MCF 10A (cell line): ENCODE results near the gene FARS2. TPM values are rescaled to one million over a fixed set of nuclear protein-coding genes. Genes with fewer than 3 reads are reported as not detected.

Experiments used
- BruUV-seq: library from RNA; stranded (reverse); fragments of 400-500 nt; replicated peaks from 2 replicates; lab custom pipeline; 2021; lab: Mats Ljungman, UMichigan
- CTCF ChIA-PET: fragments of 300-600 bp; sonication (Branson Sonifier 250); formaldehyde crosslinking; extraction: SDS; loops from one replicate; lab custom pipeline; 2021; ENCODE audit warnings: antibody characterized with exemption, inconsistent platforms; lab: Yijun Ruan, JAX
- POLR2A ChIA-PET: fragments of 300-600, 350-650 bp; sonication (Branson Sonifier 250); formaldehyde crosslinking; extraction: SDS; loops from one replicate; lab custom pipeline; 2020; ENCODE audit warnings: antibody characterized with exemption, inconsistent platforms; lab: Yijun Ruan, JAX
- DNase-seq: peaks from one replicate; pipeline ENCODE4 v3.0.0-alpha.2; 2018; ENCODE audit not compliant: unreplicated experiment
- H3K27ac Mint-ChIP-seq: one replicate; pipeline ENCODE4 v1.8.0; 2022; ENCODE audit warnings: mild to moderate bottlenecking, low read depth, mixed read lengths; ENCODE audit not compliant: unreplicated experiment
- H3K27me3 Mint-ChIP-seq: one replicate; pipeline ENCODE4 v1.8.0; 2022; ENCODE audit warnings: mixed read lengths; ENCODE audit not compliant: insufficient read depth, unreplicated experiment
- H3K36me3 Mint-ChIP-seq: one replicate; pipeline ENCODE4 v1.8.0; 2022; ENCODE audit warnings: mild to moderate bottlenecking, moderate library complexity, mixed read lengths; ENCODE audit not compliant: insufficient read depth, unreplicated experiment
- H3K4me1 Mint-ChIP-seq: one replicate; pipeline ENCODE4 v1.8.0; 2022; ENCODE audit warnings: mixed read lengths; ENCODE audit not compliant: insufficient read depth, unreplicated experiment
- H3K4me3 Mint-ChIP-seq: one replicate; pipeline ENCODE4 v1.8.0; 2022; ENCODE audit warnings: mild to moderate bottlenecking, moderate library complexity, mixed read lengths; ENCODE audit not compliant: unreplicated experiment
- H3K9me3 Mint-ChIP-seq: one replicate; pipeline ENCODE4 v1.8.0; 2022; ENCODE audit warnings: mixed read lengths; ENCODE audit not compliant: unreplicated experiment
- intact Hi-C: fragments of 100-400 bp; cut with micrococcal nuclease; formaldehyde crosslinking; loops from 2 replicates; pipeline ENCODE4 v1.14.1; 2022
- total RNA-seq: library from RNA; stranded (reverse); gene quantifications from 2 replicates; pipeline ENCODE4 v1.2.3, GENCODE V29; 2022
- TF ChIP-seq, protein P1 (sequence below): fragments of 200-600 bp; IDR thresholded peaks from one replicate; pipeline ENCODE4 v1.8.0; 2022; ENCODE audit warnings: antibody characterized with exemption, mild to moderate bottlenecking; ENCODE audit not compliant: unreplicated experiment

Gene FARS2
- total RNA-seq, 1 experiment from 2014 or later: 18.2 TPM

DNA sequence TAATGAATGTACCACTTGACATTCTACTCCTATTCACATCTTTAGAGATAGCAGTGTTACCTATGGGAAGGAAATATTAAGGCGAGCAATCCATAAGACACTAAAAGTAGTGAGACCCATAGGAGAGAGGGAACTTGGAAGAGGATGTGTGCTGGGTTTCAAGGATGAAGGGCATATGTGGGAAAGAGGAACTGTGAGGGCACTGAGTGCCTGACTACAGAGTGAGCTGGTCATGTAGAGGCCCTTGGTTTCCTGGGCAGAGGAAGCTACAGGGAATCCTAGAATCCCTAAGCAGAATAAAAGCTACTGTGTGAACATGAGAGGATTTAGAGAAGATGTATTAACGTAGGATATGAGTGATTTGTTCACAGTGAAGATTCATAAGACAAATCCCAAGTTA, 262.8 kb downstream of the FARS2 start:
- no peaks in the 10 kb centered on the region for H3K4me1 Mint-ChIP-seq
- H3K4me3 Mint-ChIP-seq: no peak overlapping the region

DNA sequence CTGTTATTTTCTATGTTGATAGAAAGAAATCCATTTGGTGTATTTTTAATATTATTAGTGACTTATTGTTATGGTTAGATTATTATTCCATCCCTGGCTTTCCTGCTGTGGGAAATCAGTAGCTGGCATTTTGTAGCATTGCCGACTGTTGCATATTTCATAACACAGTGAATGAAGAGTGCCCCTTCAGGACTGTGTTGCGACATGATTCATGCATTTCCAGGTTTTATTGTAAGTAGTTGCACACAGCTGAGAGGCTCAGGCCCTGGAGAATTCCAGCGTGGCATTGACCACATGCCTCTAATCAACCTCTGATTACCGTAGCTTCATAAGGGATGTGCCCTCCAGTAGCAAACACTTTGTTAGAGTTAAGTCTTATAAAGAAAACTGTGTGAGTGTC, 263.9 kb downstream of the FARS2 start:
- no peaks in the 10 kb centered on the region for H3K9me3 Mint-ChIP-seq
- no peak overlapping the region for H3K27ac Mint-ChIP-seq

More for the DNA sequence above, 262.8 kb downstream of the FARS2 start:
- Mint-ChIP-seq H3K27me3 (no peaks in the 10 kb centered on the region), H3K9me3 (no peaks in the 10 kb centered on the region), H3K27ac (no peak overlapping the region), H3K36me3 (no peaks in the 10 kb centered on the region)
- TF ChIP-seq, protein P1, sequence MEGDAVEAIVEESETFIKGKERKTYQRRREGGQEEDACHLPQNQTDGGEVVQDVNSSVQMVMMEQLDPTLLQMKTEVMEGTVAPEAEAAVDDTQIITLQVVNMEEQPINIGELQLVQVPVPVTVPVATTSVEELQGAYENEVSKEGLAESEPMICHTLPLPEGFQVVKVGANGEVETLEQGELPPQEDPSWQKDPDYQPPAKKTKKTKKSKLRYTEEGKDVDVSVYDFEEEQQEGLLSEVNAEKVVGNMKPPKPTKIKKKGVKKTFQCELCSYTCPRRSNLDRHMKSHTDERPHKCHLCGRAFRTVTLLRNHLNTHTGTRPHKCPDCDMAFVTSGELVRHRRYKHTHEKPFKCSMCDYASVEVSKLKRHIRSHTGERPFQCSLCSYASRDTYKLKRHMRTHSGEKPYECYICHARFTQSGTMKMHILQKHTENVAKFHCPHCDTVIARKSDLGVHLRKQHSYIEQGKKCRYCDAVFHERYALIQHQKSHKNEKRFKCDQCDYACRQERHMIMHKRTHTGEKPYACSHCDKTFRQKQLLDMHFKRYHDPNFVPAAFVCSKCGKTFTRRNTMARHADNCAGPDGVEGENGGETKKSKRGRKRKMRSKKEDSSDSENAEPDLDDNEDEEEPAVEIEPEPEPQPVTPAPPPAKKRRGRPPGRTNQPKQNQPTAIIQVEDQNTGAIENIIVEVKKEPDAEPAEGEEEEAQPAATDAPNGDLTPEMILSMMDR: no peak
- BruUV-seq: no TSS peak
- CTCF ChIA-PET: no interaction called here
- DNase-seq: no peak
- POLR2A ChIA-PET: no interaction called here
- intact Hi-C loops: no loop called here

DNA sequence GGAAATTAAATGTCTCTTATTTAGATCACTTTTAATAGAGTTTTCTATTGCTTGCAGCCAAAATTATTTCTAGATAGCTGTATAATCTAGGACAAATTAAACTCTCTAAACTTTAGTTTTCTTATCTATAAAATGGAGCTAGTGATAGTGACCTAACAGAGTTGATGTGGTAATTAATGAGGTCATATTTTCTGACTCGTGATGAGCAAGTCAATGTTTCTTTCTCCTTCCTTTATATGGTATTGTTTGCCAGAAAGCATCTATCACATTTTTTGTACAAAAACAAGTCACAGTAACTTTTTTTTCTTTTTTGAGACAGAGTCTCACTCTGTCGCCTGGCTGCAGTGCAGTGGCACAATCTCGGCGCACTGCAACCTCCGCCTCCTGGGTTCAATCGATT, 267.7 kb downstream of the FARS2 start:
- no TSS peak for BruUV-seq
- intact Hi-C loops: no loop called here
- TF ChIP-seq, protein P1: no peak
- no peak overlapping the region for H3K4me3 Mint-ChIP-seq
- H3K27me3 Mint-ChIP-seq: no peaks in the 10 kb centered on the region
- CTCF ChIA-PET: no interaction called here
- H3K4me1 Mint-ChIP-seq: no peaks in the 10 kb centered on the region
- POLR2A ChIA-PET: no interaction called here
- H3K9me3 Mint-ChIP-seq: no peaks in the 10 kb centered on the region
- H3K27ac Mint-ChIP-seq: no peak overlapping the region
- H3K36me3 Mint-ChIP-seq: no peaks in the 10 kb centered on the region
- DNase-seq: no peak

More for the DNA sequence above, 263.9 kb downstream of the FARS2 start:
- Mint-ChIP-seq H3K4me1 (no peaks in the 10 kb centered on the region), H3K36me3 (no peaks in the 10 kb centered on the region), H3K27me3 (no peaks in the 10 kb centered on the region), H3K4me3 (no peak overlapping the region)
- CTCF ChIA-PET: no interaction called here
- POLR2A ChIA-PET: no interaction called here
- BruUV-seq: no TSS peak
- TF ChIP-seq, protein P1: no peak
- peak; percentile 57 for DNase-seq
- intact Hi-C loops: no loop called here

DNA sequence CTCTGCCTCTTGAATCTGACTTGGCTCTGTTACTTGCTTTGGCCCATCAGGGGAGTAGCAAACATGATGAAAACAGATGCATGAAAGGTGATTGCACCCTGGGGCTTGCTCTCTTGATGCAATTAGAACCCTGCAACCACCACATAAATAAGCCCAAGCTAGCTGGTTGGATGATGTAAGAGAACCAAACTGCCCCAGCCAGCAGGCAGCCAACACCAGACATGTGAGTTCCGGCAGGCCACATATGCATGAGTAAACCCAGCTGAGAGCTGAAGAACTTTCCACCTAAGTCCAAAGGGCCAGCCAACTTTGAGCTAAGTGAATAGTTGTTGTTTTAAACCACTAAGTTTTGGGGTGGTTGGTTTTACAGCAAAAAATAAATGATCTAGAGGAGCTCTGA, 268.4 kb downstream of the FARS2 start:
- Mint-ChIP-seq H3K27me3 (no peaks in the 10 kb centered on the region), H3K27ac (no peak overlapping the region), H3K4me3 (no peak overlapping the region), H3K36me3 (no peaks in the 10 kb centered on the region), H3K4me1 (no peaks in the 10 kb centered on the region), H3K9me3 (no peaks in the 10 kb centered on the region)
- ChIA-PET POLR2A (no interaction called here), CTCF (no interaction called here)
- BruUV-seq: no TSS peak
- DNase-seq: no peak
- TF ChIP-seq, protein P1: no peak
- intact Hi-C loops: no loop called here
